Effector memory CD4-positive, alpha-beta T cell (primary cell): ENCODE measurements around the gene SIK3.

Source experiments
- DNase-seq, 3 donors: peaks; one replicate each; pipeline ENCODE4 v3.0.0-alpha.2; 2020
- H3K27ac ChIP-seq: 2 replicates; pipeline ENCODE4 v1.7.0; 2013; ENCODE audit warnings: mild to moderate bottlenecking, low read length, moderate library complexity; ENCODE audit not compliant: insufficient read depth, poor library complexity, severe bottlenecking
- H3K27me3 ChIP-seq: replicated peaks from 2 replicates; pipeline ENCODE4 v1.7.0; 2013; ENCODE audit warnings: mild to moderate bottlenecking, low read length; ENCODE audit not compliant: insufficient read depth, control insufficient read depth, poor library complexity, severe bottlenecking
- H3K36me3 ChIP-seq: 2 replicates; pipeline ENCODE4 v1.7.0; 2013; ENCODE audit warnings: mild to moderate bottlenecking, low read length, moderate library complexity; ENCODE audit not compliant: control insufficient read depth, insufficient read depth
- H3K4me1 ChIP-seq: 2 replicates; pipeline ENCODE4 v1.7.0; 2013; ENCODE audit warnings: low read length, mild to moderate bottlenecking; ENCODE audit not compliant: control insufficient read depth, insufficient read depth, poor library complexity, severe bottlenecking
- H3K4me3 ChIP-seq: 2 replicates; pipeline ENCODE4 v1.7.0; 2013; ENCODE audit warnings: low read length, low read depth, mild to moderate bottlenecking; ENCODE audit not compliant: insufficient read depth, poor library complexity, severe bottlenecking
- H3K9me3 ChIP-seq: 2 replicates; pipeline ENCODE4 v1.7.0; 2013; ENCODE audit warnings: mild to moderate bottlenecking, low read length, moderate library complexity; ENCODE audit not compliant: control insufficient read depth

SIK3 gene

DNA sequence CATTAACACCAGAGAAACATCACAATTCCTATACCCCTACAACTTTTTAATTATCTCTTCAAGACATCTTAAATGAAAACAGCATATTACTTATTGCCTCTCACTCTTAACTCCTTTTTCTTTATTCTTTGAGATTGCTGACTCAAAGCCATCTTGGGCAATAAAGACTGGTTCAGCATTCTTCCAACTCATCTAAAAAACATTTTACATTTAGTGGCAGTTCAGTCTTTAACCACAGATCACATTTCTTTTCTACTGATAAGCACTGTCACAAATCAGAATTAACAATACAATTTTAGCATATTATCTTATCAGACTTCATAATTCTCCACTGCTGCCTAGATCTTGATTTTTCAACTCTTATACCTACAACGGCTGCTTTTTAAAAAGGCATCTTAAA, 34.0 kb downstream of the SIK3 start:
- H3K27me3 ChIP-seq: no peaks in the 10 kb centered on the region
- no peaks in the 10 kb centered on the region for H3K9me3 ChIP-seq
- no peaks in the 10 kb centered on the region for H3K36me3 ChIP-seq
- no peak overlapping the region for H3K4me3 ChIP-seq
- DNase-seq: no peak
- H3K4me1 ChIP-seq: peaks cover 27% of the 10 kb centered on the region
- H3K27ac ChIP-seq: no peak overlapping the region

DNA sequence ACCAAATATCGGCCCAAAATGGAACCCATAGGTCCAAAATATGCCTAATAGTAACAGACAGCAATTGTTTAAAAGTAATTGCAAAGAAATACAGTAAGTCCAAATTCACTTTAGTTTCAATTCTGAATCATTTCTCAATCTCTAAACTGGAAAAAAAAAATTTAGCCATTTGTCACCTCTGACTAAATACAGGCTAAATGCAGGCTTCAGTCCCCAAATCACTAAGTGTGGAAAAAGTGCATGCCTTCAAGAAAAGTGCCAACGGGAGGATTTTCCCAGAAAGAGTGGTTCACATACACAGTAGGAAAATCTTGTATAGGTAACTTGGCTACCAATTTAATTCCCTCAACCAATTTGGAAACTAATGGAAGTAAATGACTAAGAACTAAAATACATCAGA, 35.7 kb downstream of the SIK3 start:
- Histone ChIP-seq H3K4me3 (no peak overlapping the region), H3K27me3 (no peaks in the 10 kb centered on the region), H3K27ac (no peak overlapping the region), H3K36me3 (no peaks in the 10 kb centered on the region), H3K4me1 (peaks cover 27% of the 10 kb centered on the region), H3K9me3 (no peaks in the 10 kb centered on the region)
- no peak for DNase-seq

DNA sequence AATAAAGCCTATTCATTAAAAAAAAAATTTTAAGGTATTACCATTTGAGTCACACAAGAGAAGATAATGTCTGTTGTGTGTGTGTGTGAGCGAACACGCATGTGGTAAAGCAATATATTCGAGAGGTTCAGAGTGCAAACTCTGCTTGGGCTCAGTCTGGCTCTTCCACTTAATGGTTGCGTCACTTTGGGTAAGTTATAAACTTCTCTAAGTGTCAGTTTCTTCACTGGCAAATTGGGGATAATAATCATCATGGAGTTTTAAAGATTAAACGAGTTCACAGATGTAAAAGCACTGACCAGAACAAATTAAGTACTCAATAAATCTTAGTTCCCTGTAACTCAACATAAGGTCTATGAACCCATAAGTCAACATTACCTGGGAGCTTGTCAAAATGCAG, 37.0 kb downstream of the SIK3 start:
- no peak overlapping the region for H3K27ac ChIP-seq
- no peak for DNase-seq
- H3K4me1 ChIP-seq: peaks cover 27% of the 10 kb centered on the region
- H3K4me3 ChIP-seq: no peak overlapping the region
- no peaks in the 10 kb centered on the region for H3K9me3 ChIP-seq
- no peaks in the 10 kb centered on the region for H3K27me3 ChIP-seq
- no peaks in the 10 kb centered on the region for H3K36me3 ChIP-seq

DNA sequence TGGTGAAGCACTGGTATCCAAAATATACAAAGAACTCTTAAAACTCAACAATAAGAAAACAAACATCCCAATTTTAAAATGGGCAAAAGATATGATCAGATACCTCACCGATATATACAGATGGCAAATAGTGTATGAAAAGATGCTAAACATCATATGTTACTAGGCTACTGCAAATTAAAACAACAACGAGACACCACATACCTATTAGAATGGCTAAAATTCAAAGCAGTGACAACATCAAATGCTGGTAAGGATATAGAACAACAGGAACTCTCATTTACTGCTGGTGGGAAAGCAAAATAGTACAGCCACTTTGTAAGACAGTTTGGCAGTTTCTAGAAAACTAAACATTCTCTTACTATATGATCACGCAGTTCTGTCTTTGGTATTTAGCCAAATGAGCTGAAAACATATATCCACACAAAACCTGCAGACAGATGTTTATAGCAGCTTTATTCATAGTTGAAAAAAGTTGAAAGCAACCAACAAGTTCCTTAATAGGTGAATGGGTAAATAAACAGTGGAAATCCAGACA, 38.5 kb downstream of the SIK3 start:
- Histone ChIP-seq H3K27ac (no peak overlapping the region), H3K36me3 (no peaks in the 10 kb centered on the region), H3K4me3 (no peak overlapping the region), H3K27me3 (no peaks in the 10 kb centered on the region), H3K9me3 (no peaks in the 10 kb centered on the region), H3K4me1 (peaks cover 25% of the 10 kb centered on the region)
- no peak for DNase-seq

DNA sequence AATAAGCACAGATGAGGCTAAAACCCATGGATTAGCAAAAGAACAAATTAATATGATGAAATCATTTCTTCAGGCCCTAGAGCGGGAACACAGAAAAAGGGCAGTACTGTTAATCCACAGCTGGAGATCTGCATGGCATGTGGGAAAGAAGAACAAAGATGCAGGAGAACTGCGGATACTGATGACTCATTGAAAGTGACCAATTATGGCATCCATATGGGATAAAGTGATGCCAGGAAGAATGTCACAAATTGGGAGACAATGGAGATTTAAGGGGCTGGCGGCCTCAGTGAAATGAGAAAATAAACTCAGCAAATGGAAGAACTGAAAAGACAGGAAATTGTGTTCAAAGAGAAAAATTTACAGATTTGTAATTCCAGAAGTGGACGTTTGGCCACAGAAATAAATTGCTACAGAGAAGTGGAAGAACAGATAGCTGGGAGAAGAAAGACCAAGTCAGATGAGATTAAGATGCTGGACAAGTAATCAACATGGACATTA, 39.4 kb downstream of the SIK3 start:
- no peak for DNase-seq
- H3K27me3 ChIP-seq: no peaks in the 10 kb centered on the region
- no peak overlapping the region for H3K27ac ChIP-seq
- H3K36me3 ChIP-seq: no peaks in the 10 kb centered on the region
- no peaks in the 10 kb centered on the region for H3K9me3 ChIP-seq
- peaks cover 22% of the 10 kb centered on the region for H3K4me1 ChIP-seq
- H3K4me3 ChIP-seq: no peak overlapping the region

DNA sequence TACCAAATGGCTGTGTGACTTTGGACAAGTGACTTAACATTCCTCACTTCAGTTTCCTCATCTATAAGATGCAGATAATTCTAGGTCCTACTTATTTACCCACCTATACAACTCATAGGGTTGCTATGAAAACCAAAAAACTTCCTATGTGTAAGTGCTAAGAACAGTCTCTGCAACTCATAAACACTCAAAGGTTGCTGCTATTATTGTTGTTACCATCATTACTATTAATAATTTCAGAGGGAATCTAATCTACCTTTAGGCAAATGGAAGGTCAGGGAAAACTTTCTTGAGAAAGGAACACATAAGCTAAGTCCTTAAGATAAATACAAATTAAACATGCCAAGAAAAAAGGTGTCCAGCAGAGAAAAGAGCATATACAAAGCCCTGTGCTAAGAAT, 40.5 kb downstream of the SIK3 start:
- H3K27ac ChIP-seq: no peak overlapping the region
- H3K4me1 ChIP-seq: peaks cover 12% of the 10 kb centered on the region

DNA sequence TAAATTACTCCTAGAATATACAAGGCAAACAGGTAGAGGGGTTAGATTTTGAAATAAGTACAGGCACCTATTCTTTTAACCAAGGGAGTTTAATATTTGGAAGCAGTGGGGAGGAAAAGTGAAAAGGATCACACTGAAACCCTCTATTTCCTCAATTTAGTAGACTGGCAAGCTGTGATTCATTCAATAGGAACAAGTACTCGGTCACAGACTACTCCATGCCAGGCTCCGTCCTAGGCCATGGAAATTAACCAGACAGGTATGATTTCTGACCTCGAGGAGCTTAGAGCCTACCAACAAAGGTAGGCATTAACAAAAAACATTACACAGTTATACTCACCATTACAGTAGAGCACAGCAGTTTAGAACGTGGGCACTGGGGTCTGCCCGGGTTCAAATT, 40.9 kb downstream of the SIK3 start:
- no peaks in the 10 kb centered on the region for H3K36me3 ChIP-seq
- no peaks in the 10 kb centered on the region for H3K9me3 ChIP-seq
- H3K27ac ChIP-seq: no peak overlapping the region
- H3K4me1 ChIP-seq: peaks cover 8% of the 10 kb centered on the region
- no peak overlapping the region for H3K4me3 ChIP-seq
- no peak for DNase-seq
- no peaks in the 10 kb centered on the region for H3K27me3 ChIP-seq

More for the DNA sequence above, 40.5 kb downstream of the SIK3 start:
- H3K27me3 ChIP-seq: no peaks in the 10 kb centered on the region
- no peak for DNase-seq
- H3K36me3 ChIP-seq: no peaks in the 10 kb centered on the region
- H3K4me3 ChIP-seq: no peak overlapping the region
- H3K9me3 ChIP-seq: no peaks in the 10 kb centered on the region

DNA sequence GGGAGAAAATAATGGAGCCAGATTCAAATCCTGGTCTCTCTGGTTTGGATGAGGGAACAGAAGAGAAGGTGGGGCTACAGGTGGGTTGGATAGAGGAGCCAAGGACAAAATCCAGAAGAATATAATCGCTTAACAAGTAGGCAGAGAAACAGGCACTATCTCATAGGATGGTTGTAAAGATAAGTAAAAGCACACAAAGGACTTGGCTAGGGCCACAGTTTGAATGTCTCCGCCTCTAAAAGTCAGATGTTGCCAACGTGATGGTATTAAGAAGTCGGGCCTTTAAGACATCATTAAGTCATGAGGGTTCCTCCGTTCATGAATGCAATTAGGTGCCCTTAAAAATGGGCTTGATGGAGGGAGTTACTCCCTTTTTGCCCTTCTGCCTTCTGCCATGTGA, 42.8 kb downstream of the SIK3 start:
- Histone ChIP-seq H3K27ac (no peak overlapping the region), H3K27me3 (no peaks in the 10 kb centered on the region), H3K36me3 (no peaks in the 10 kb centered on the region), H3K4me1 (peaks cover 6% of the 10 kb centered on the region), H3K9me3 (no peaks in the 10 kb centered on the region), H3K4me3 (no peak overlapping the region)
- no peak for DNase-seq

DNA sequence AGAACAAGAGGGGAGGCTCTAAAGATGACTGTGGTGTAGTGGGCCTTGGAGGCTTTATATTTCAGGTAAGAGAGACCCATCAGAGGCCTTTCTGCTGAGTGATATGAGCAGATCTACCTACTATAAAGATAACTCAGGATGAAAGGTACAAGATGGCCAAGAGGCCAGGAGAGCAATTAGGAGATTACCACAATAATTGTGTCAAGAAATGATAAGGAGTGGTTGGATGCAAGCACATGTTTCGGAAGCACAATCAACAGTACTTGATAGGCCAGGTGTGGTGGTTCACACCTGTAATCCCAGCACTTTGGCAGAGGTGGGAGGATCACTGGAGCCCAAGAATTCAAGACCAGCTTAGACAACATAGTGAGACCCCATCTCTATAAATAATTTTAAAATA, 43.8 kb downstream of the SIK3 start:
- no peaks in the 10 kb centered on the region for H3K4me1 ChIP-seq
- H3K27me3 ChIP-seq: no peaks in the 10 kb centered on the region
- DNase-seq: no peak
- no peak overlapping the region for H3K27ac ChIP-seq
- H3K4me3 ChIP-seq: no peak overlapping the region
- no peaks in the 10 kb centered on the region for H3K9me3 ChIP-seq
- no peaks in the 10 kb centered on the region for H3K36me3 ChIP-seq

DNA sequence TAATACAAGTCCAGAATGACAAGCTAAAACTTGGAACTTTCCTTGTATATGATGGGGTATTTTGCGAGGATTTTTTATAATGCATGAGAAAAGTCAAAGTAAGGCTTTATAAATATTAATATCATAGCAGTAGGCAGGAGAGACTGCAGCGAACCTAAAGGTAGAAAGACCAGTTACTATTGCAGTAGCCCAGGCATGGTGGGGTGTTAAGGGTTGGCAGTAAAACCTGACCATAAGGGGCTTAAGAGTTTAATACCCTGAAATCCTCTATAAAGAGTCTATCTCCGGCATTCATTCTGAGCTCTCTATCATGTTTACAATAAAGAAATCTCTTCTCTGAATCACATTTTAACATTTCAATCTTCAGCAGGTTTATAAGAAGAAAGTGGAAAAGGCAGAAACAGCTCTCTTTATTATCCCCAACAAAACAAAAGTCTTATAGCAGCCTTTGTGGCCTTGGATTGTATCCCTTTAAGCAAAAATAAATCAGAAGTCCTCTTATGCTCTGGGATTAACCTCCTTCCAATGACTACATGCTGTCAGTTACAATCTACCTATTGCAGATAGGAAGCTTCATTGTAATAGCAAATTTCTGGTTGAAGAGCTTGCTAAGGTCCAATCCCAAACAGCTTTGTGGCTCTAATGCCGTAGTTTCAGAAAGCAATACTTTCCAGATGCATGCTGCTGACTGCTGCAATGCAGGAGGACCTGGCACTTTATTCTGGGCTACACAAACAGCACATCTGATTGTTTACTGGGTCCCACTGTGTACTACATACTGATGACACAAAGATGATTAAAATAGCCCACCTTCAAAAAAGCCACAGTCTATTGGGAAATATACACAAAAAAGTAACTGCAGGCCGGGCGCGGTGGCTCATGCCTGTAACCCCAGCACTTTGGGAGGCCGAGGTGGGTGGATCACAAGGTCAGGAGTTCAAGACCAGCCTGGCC, 45.8 kb downstream of the SIK3 start:
- no peaks in the 10 kb centered on the region for H3K36me3 ChIP-seq
- no peak overlapping the region for H3K4me3 ChIP-seq
- no peaks in the 10 kb centered on the region for H3K4me1 ChIP-seq
- no peaks in the 10 kb centered on the region for H3K27me3 ChIP-seq
- no peak overlapping the region for H3K27ac ChIP-seq
- no peaks in the 10 kb centered on the region for H3K9me3 ChIP-seq
- DNase-seq: no peak
